ENCODE results near the gene LGR6.

DNA sequence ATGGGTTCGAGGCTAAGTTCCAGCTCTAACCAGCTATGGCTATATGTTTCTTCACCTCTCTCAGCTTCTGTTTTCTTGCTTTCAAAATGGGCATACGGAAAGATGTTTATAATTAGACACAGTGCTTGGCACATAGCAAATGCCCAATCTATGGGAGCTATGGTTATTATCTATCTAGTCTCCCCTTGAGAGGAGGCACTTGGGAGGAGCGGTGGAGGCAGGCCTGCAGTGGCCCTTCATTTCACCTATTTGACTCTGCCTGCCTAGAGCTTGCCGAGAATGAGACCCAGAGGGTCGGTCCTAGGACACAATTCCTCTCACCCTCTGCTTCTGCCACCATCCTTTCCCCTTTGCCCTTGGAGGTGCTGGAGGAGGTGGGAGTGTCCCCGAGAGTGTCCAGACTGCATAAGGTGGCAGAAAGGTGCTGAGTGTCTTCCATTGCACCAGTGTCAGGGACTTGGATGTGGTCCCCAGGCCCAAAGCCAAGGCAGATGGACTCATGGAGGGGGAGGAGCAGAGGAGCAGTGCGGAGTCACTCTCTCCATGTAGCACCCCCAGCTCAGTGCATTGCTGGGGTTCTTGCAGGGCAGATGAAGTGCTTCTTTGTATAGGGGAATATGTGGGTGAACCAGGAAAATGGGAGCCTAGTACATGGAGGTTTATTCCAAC, 9.0 kb downstream of the LGR6 start:
- TF ChIP-seq, protein P1, sequence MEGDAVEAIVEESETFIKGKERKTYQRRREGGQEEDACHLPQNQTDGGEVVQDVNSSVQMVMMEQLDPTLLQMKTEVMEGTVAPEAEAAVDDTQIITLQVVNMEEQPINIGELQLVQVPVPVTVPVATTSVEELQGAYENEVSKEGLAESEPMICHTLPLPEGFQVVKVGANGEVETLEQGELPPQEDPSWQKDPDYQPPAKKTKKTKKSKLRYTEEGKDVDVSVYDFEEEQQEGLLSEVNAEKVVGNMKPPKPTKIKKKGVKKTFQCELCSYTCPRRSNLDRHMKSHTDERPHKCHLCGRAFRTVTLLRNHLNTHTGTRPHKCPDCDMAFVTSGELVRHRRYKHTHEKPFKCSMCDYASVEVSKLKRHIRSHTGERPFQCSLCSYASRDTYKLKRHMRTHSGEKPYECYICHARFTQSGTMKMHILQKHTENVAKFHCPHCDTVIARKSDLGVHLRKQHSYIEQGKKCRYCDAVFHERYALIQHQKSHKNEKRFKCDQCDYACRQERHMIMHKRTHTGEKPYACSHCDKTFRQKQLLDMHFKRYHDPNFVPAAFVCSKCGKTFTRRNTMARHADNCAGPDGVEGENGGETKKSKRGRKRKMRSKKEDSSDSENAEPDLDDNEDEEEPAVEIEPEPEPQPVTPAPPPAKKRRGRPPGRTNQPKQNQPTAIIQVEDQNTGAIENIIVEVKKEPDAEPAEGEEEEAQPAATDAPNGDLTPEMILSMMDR (conservative IDR thresholded peaks at IDR 0.05; ENCODE audit: low read depth, low read length), result no peak
- TF ChIP-seq EZH2 (IDR thresholded peaks at IDR 0.05; ENCODE audit: low read length, unreplicated experiment) (no peak), EZH2phosphoT487 (IDR thresholded peaks at IDR 0.05; ENCODE audit: borderline replicate concordance, low read length) (no peak)

All from PC-3 (cell line).